ENCODE data around the gene VKORC1L1.
"Not testable (repeated sequence)": the region's sequence is repeated elsewhere in the genome, so short reads cannot be mapped to it uniquely, and the experiment has no call there.

VKORC1L1 gene

DNA sequence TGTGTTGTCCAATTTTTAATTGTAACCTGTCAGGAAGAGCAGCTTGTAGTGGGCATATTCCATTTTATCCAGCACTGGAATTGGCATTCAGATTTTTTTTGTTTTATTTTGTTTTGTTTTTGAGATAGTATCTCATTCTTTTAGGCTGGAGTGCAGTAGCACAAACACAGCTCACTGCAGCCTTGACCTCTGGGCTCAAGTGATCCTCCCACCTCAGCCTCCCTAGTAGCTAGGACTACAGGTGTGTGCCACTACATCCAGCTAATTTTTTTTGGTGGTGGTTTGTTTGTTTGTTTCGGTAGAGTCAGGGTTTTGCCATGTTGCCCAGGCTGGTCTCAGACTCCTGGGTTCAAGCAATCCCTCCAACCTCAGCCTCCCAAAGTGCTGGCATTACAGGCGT, 64.4 kb downstream of the VKORC1L1 start:
- Histone ChIP-seq H3K9me3 (no peaks in the 10 kb centered on the region), H3K36me3 (replicated peaks) (no peaks in the 10 kb centered on the region; the same call in 1 of the 2 replicates), H3K27me3 (ENCODE audit: low read depth) (no peaks in the 10 kb centered on the region), H3K4me1 (no peaks in the 10 kb centered on the region), H3K4me3 (no peak overlapping the region)
- DNase-seq (ENCODE audit: low spot score in 2 of 2): no peak
- in situ Hi-C loops (cut with MboI; ENCODE audit: low sequenced_read_pairs): no loop called here

GRCh38 chr7:65938336-65938895, 65.5 kb downstream of the VKORC1L1 start:
- DNase-seq (ENCODE audit: low spot score in 2 of 2): no peak
- in situ Hi-C loops (cut with MboI; ENCODE audit: low sequenced_read_pairs): no loop called here

GRCh38 chr7:65945787-65946186, 72.9 kb downstream of the VKORC1L1 start:
- H3K4me3 ChIP-seq; H3K9me3 ChIP-seq; in situ Hi-C loops (cut with MboI; ENCODE audit: low sequenced_read_pairs); H3K36me3 ChIP-seq (replicated peaks); DNase-seq (ENCODE audit: low spot score in 2 of 2); H3K4me1 ChIP-seq; H3K27me3 ChIP-seq (ENCODE audit: low read depth): not testable (repeated sequence)

More at GRCh38 chr7:65938336-65938895, 65.5 kb downstream of the VKORC1L1 start:
- Histone ChIP-seq H3K27me3 (ENCODE audit: low read depth) (no peaks in the 10 kb centered on the region), H3K4me1 (no peaks in the 10 kb centered on the region), H3K4me3 (no peak overlapping the region), H3K9me3 (no peaks in the 10 kb centered on the region), H3K36me3 (replicated peaks) (no peaks in the 10 kb centered on the region; the same call in 1 of the 2 replicates)

- in situ Hi-C loops (cut with MboI; ENCODE audit: low sequenced_read_pairs): no loop called here
- H3K27me3 ChIP-seq (ENCODE audit: low read depth): no peaks in the 10 kb centered on the region
- H3K4me3 ChIP-seq: no peak overlapping the region
- H3K36me3 ChIP-seq (replicated peaks): no peaks in the 10 kb centered on the region
- H3K4me1 ChIP-seq: peaks cover 5% of the 10 kb centered on the region
- no peaks in the 10 kb centered on the region for H3K9me3 ChIP-seq
- DNase-seq (ENCODE audit: low spot score in 2 of 2): no peak
These were observed 74.0 kb downstream of the VKORC1L1 start for GRCh38 chr7:65946904-65947303.

DNA sequence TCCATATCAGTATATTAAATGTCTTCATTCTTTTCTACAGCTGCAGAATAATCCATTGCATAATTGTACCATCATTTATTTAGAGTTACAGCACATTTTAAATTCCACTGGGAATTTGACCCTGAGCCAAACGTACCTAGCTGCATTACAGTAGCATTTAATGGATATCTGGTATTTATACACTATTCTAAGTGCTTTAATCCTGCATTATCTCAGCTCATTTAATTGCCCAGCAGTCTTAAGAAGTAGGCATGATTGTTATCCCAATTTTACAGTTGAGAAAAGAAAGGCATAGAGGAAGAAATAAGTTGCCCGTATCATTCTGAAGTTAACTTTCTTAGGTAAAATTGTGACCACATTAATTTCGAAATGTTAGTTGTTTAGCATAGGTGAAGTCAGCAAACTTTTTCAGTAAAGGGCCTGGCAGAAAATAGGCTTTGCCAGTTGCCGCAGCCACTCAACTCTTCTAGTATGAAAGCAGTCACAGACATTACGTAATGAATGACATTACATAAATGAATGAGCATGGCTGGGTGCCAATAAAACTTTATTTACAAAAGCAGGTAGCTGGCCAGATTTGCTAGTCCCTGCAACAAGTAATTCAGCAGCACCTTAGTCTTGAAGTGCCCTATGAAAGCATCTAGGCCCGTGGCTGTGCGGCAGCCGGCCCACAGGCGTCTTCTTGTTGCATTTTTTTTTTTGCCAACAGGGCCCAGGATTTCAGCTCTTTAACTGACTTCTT, 79.1 kb downstream of the VKORC1L1 start:
- peaks cover 8% of the 10 kb centered on the region for H3K4me1 ChIP-seq
- no peaks in the 10 kb centered on the region for H3K27me3 ChIP-seq (ENCODE audit: low read depth)
- DNase-seq (ENCODE audit: low spot score in 2 of 2): peak in 1 of 2 experiments; percentile 71
- in situ Hi-C loops (cut with MboI; ENCODE audit: low sequenced_read_pairs): no loop called here
- peaks cover 20% of the 10 kb centered on the region for H3K36me3 ChIP-seq (replicated peaks)
- H3K4me3 ChIP-seq: no peak overlapping the region
- H3K9me3 ChIP-seq: no peaks in the 10 kb centered on the region

GRCh38 chr7:65953001-65953720, 80.3 kb downstream of the VKORC1L1 start:
- peaks cover 8% of the 10 kb centered on the region for H3K4me1 ChIP-seq
- H3K4me3 ChIP-seq: no peak overlapping the region
- H3K27me3 ChIP-seq (ENCODE audit: low read depth): no peaks in the 10 kb centered on the region
- DNase-seq (ENCODE audit: low spot score in 2 of 2): no peak
- no peaks in the 10 kb centered on the region for H3K9me3 ChIP-seq
- H3K36me3 ChIP-seq (replicated peaks): peaks cover 26% of the 10 kb centered on the region
- in situ Hi-C loops (cut with MboI; ENCODE audit: low sequenced_read_pairs): no loop called here

GRCh38 chr7:65953890-65954450, 81.1 kb downstream of the VKORC1L1 start:
- Histone ChIP-seq H3K9me3 (no peaks in the 10 kb centered on the region), H3K4me1 (peaks cover 8% of the 10 kb centered on the region), H3K27me3 (ENCODE audit: low read depth) (no peaks in the 10 kb centered on the region), H3K4me3 (no peak overlapping the region), H3K36me3 (replicated peaks) (peaks cover 34% of the 10 kb centered on the region)
- no peak for DNase-seq (ENCODE audit: low spot score in 2 of 2)
- in situ Hi-C loops (cut with MboI; ENCODE audit: low sequenced_read_pairs): no loop called here

GRCh38 chr7:65955718-65956117, 82.8 kb downstream of the VKORC1L1 start:
- no peaks in the 10 kb centered on the region for H3K27me3 ChIP-seq (ENCODE audit: low read depth)
- no peak for DNase-seq (ENCODE audit: low spot score in 2 of 2)
- peaks cover 50% of the 10 kb centered on the region for H3K36me3 ChIP-seq (replicated peaks)
- H3K4me1 ChIP-seq: peaks cover 8% of the 10 kb centered on the region
- no peaks in the 10 kb centered on the region for H3K9me3 ChIP-seq
- in situ Hi-C loops (cut with MboI; ENCODE audit: low sequenced_read_pairs): no loop called here
- no peak overlapping the region for H3K4me3 ChIP-seq

- Histone ChIP-seq H3K4me1 (no peaks in the 10 kb centered on the region), H3K36me3 (replicated peaks) (peaks cover 75% of the 10 kb centered on the region)
- DNase-seq (ENCODE audit: low spot score in 2 of 2): no peak
These were observed 87.6 kb downstream of the VKORC1L1 start for GRCh38 chr7:65960351-65961074.

GRCh38 chr7:65962033-65962432, 89.2 kb downstream of the VKORC1L1 start:
- in situ Hi-C loops (cut with MboI; ENCODE audit: low sequenced_read_pairs): no loop called here
- Histone ChIP-seq H3K9me3 (no peaks in the 10 kb centered on the region), H3K4me1 (no peaks in the 10 kb centered on the region), H3K36me3 (replicated peaks) (peaks cover 77% of the 10 kb centered on the region), H3K4me3 (no peak overlapping the region), H3K27me3 (ENCODE audit: low read depth) (no peaks in the 10 kb centered on the region)
- no peak for DNase-seq (ENCODE audit: low spot score in 2 of 2)

More at GRCh38 chr7:65960351-65961074, 87.6 kb downstream of the VKORC1L1 start:
- no peaks in the 10 kb centered on the region for H3K27me3 ChIP-seq (ENCODE audit: low read depth)
- no peak overlapping the region for H3K4me3 ChIP-seq
- no peaks in the 10 kb centered on the region for H3K9me3 ChIP-seq
- in situ Hi-C loops (cut with MboI; ENCODE audit: low sequenced_read_pairs): no loop called here

GRCh38 chr7:65964671-65965070, 91.8 kb downstream of the VKORC1L1 start:
- H3K27me3 ChIP-seq (ENCODE audit: low read depth); in situ Hi-C loops (cut with MboI; ENCODE audit: low sequenced_read_pairs); H3K4me3 ChIP-seq; H3K4me1 ChIP-seq; DNase-seq (ENCODE audit: low spot score in 2 of 2); H3K9me3 ChIP-seq: not testable (repeated sequence)
- peaks cover 83% of the 10 kb centered on the region for H3K36me3 ChIP-seq (replicated peaks)

DNA sequence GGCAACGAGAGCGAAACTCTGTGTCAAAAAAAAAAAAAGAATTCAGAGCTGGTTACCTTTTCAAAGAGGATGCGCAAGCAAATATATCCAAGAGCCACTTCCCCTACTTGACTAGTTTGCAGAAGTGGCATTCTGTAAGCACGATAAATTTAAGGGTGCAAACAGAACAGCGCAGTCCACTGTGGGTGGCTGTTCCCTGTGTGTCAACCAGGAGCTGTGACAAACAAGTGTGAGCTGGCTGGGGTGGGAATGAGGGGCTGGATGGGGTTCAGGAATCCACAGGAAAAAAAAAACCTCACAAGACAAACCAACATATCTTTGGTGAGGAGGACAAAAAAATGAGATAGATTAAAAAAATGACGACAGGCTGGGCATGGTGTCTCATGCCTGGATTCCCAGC, 93.3 kb downstream of the VKORC1L1 start:
- peaks cover 85% of the 10 kb centered on the region for H3K36me3 ChIP-seq (replicated peaks)
- in situ Hi-C loops (cut with MboI; ENCODE audit: low sequenced_read_pairs): no loop called here
- no peaks in the 10 kb centered on the region for H3K9me3 ChIP-seq
- no peak overlapping the region for H3K4me3 ChIP-seq
- no peaks in the 10 kb centered on the region for H3K27me3 ChIP-seq (ENCODE audit: low read depth)
- no peak for DNase-seq (ENCODE audit: low spot score in 2 of 2)
- H3K4me1 ChIP-seq: no peaks in the 10 kb centered on the region

GRCh38 chr7:65967361-65968155, 94.7 kb downstream of the VKORC1L1 start:
- Histone ChIP-seq H3K27me3 (ENCODE audit: low read depth) (no peaks in the 10 kb centered on the region), H3K9me3 (no peaks in the 10 kb centered on the region), H3K36me3 (replicated peaks) (peaks cover 87% of the 10 kb centered on the region), H3K4me3 (no peak overlapping the region), H3K4me1 (no peaks in the 10 kb centered on the region)
- in situ Hi-C loops (cut with MboI; ENCODE audit: low sequenced_read_pairs): no loop called here
- no peak for DNase-seq (ENCODE audit: low spot score in 2 of 2)

Data from HAP-1 (cell line).